ENCODE results near the gene SCAMP5.

DNA sequence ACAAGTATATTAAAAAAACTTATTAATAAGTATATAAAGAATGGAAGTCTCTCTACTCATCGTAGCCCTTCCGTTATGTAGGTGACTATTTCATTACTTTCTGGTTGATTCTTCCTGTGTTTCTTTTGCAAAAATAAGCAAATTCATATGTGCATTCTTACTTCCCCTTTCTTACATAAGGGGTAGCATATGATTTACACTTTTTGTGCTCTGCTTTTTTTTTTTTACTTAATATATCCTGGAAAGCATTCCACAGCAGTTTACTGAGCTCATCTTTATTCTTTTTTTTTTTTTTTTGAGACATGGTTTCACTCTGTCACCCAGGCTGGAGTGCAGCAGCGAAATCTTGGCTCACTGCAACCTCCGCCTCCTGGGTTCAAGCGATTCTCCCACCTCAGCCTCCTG lies 12.9 kb downstream of the SCAMP5 start:
- TF ChIP-seq YY1 (IDR thresholded peaks at IDR 0.05; ENCODE audit: insufficient read depth, insufficient read length) (no peak), SUZ12 (IDR thresholded peaks at IDR 0.05; ENCODE audit: extremely low read depth, insufficient read depth, insufficient read length) (no peak)
